K562 (cell line): ENCODE results near the gene PHB1. TPM values are rescaled to one million over a fixed set of nuclear protein-coding genes. Genes with fewer than 3 reads are reported as not detected.

ENCODE experiments used
- ATAC-seq: fragments of 200-7000 bp; cut with Tn5 transposase; 3 replicates; pipeline ENCODE4 v1.9.1; 2020; ENCODE audit warnings: moderate library complexity
- BruUV-seq: library from RNA; stranded (reverse); fragments of 400-500 nt; replicated peaks from 2 replicates; lab custom pipeline; 2021; lab: Mats Ljungman, UMichigan
- CTCF ChIA-PET: fragments of 300-600 bp; formaldehyde crosslinking; extraction: SDS; loops from one replicate; lab custom pipeline; 2021; ENCODE audit warnings: low intra/inter-chr PET ratio; lab: Yijun Ruan, JAX
- POLR2A ChIA-PET: fragments of 300-600, 350-650 bp; sonication (Branson Sonifier 250); formaldehyde crosslinking; extraction: SDS; loops from one replicate; lab custom pipeline; 2021; ENCODE audit warnings: antibody characterized with exemption, inconsistent platforms; lab: Yijun Ruan, JAX
- DNase-seq, 4 experiments: peaks; one replicate each; pipeline versions ENCODE4 v3.0.0 to v3.0.0-alpha.2; 2011 to 2018; ENCODE audit warnings: low spot score in 3 of 4, mixed read lengths in 3 of 4; ENCODE audit errors: extremely low read depth in 1 of 4
- FAIRE-seq: peaks from 2 replicates; lab custom pipeline; 2011; peaks lifted over from hg19 to GRCh38; lab: Jason Lieb, UNC
- H2AFZ ChIP-seq: 2 replicates; pipeline ENCODE4 v1.6.0; 2011; ENCODE audit warnings: low read depth, low read length, control low read depth, inconsistent platforms
- H3K27ac ChIP-seq: fragments of 200-600 bp; 3 replicates; pipeline ENCODE4 v1.8.0; 2011; ENCODE audit warnings: low read depth, mild to moderate bottlenecking, control low read depth, inconsistent platforms, low read length, moderate library complexity, mixed read lengths; ENCODE audit errors: extremely low read depth
- H3K27me3 ChIP-seq, 2 experiments: fragments of 300-600 bp in 1 of 2; 2 replicates in 1 of 2; 3 replicates in 1 of 2; pipeline versions ENCODE4 v1.6.0 to v1.8.0; 2011; ENCODE audit warnings: inconsistent platforms in 2 of 2, low read length in 2 of 2, mild to moderate bottlenecking in 1 of 2, mixed read lengths in 1 of 2, moderate library complexity in 1 of 2; ENCODE audit not compliant: control insufficient read depth in 2 of 2, insufficient read depth in 2 of 2
- H3K36me3 ChIP-seq: fragments of 300-600 bp; 3 replicates; pipeline ENCODE4 v1.8.0; 2011; ENCODE audit warnings: mild to moderate bottlenecking, low read length, inconsistent platforms; ENCODE audit not compliant: control insufficient read depth, insufficient read depth
- H3K4me1 ChIP-seq, 2 experiments: fragments of 200-600 bp in 1 of 2; replicated peaks in 1 of 2; 2 replicates in 1 of 2; 3 replicates in 1 of 2; pipeline versions ENCODE4 v1.5.1 to v1.8.0; 2011; ENCODE audit warnings: inconsistent platforms in 2 of 2, low read length in 2 of 2, mild to moderate bottlenecking in 1 of 2, mixed read lengths in 1 of 2, moderate library complexity in 1 of 2; ENCODE audit not compliant: control insufficient read depth in 2 of 2, insufficient read depth in 2 of 2
- H3K4me2 ChIP-seq: 2 replicates; pipeline ENCODE4 v1.6.1; 2011; ENCODE audit warnings: low read length, control low read depth, inconsistent platforms, mixed read lengths; ENCODE audit not compliant: insufficient read depth
- H3K4me3 ChIP-seq: fragments of 200-600 bp; sonication (generic), shearing (Covaris generic); 2 replicates; pipeline ENCODE4 v1.5.1; 2016; ENCODE audit warnings: control low read depth, inconsistent platforms
- H3K79me2 ChIP-seq: fragments of 200-600 bp; 3 replicates; pipeline ENCODE4 v1.8.0; 2011; ENCODE audit warnings: low read length, inconsistent platforms; ENCODE audit not compliant: control insufficient read depth, insufficient read depth
- H3K9ac ChIP-seq, 2 experiments: 2 replicates each; pipeline versions ENCODE4 v1.6.0 to v1.6.1; 2011; ENCODE audit warnings: low read depth in 2 of 2, low read length in 2 of 2, control low read depth in 1 of 2, inconsistent platforms in 1 of 2, mild to moderate bottlenecking in 1 of 2, mixed read lengths in 1 of 2; ENCODE audit not compliant: insufficient read depth in 1 of 2
- H3K9me1 ChIP-seq: one replicate; pipeline ENCODE4 v1.6.0; 2011; ENCODE audit warnings: inconsistent platforms, mild to moderate bottlenecking, low read length, moderate library complexity; ENCODE audit not compliant: control insufficient read depth, insufficient read depth
- H3K9me3 ChIP-seq: replicated peaks from 2 replicates; pipeline ENCODE4 v1.5.1; 2011; ENCODE audit warnings: low read depth, low read length, inconsistent platforms; ENCODE audit not compliant: control insufficient read depth, insufficient read depth
- H4K20me1 ChIP-seq: replicated peaks from 2 replicates; pipeline ENCODE4 v1.6.1; 2011; ENCODE audit warnings: low read length, inconsistent platforms, mixed read lengths; ENCODE audit not compliant: control insufficient read depth, insufficient read depth
- ARID3A ChIP-seq: IDR thresholded peaks from 2 replicates; pipeline ENCODE4 v1.6.1; 2012; ENCODE audit warnings: low read depth, low read length, improper control_type of control experiment, borderline replicate concordance
- ATF4 ChIP-seq: fragments of 450-650 bp; formaldehyde crosslinking; IDR thresholded peaks from 2 replicates; pipeline ENCODE4 v1.4.0; 2022; ENCODE audit warnings: mild to moderate bottlenecking, moderate library complexity
- ATF7 ChIP-seq: fragments of 450-650 bp; IDR thresholded peaks from 2 replicates; pipeline ENCODE4 v1.7.1; 2014; ENCODE audit warnings: mild to moderate bottlenecking, moderate library complexity
- CCNT2 ChIP-seq: IDR thresholded peaks from 2 replicates; pipeline ENCODE4 v1.6.1; 2011; ENCODE audit warnings: borderline replicate concordance, low read depth, mild to moderate bottlenecking, moderate library complexity, mixed read lengths, low read length; ENCODE audit not compliant: insufficient read length; ENCODE audit errors: extremely low read depth
- CREM ChIP-seq: IDR thresholded peaks from 2 replicates; pipeline ENCODE4 v1.6.1; 2014; ENCODE audit warnings: antibody characterized with exemption, low read depth
- ELF4 ChIP-seq: fragments of 450-650 bp; formaldehyde crosslinking; IDR thresholded peaks from 2 replicates; pipeline ENCODE4 v1.4.0; 2022; ENCODE audit warnings: missing genetic modification characterization
- FOXJ3 ChIP-seq: sonication (generic); formaldehyde crosslinking; IDR thresholded peaks from 2 replicates; pipeline ENCODE4 v1.4.0; 2020; ENCODE audit warnings: mild to moderate bottlenecking, missing genetic modification reagents
- MCM7 ChIP-seq, 2 experiments: fragments of 450-650 bp; IDR thresholded peaks; 2 replicates each; pipeline ENCODE4 v1.6.1; 2016 to 2018
- NR1H2 ChIP-seq: sonication (generic); formaldehyde crosslinking; IDR thresholded peaks from 2 replicates; pipeline ENCODE4 v1.4.0; 2020; ENCODE audit warnings: mild to moderate bottlenecking, missing genetic modification reagents
- POLR2B ChIP-seq: fragments of 450-650 bp; IDR thresholded peaks from 2 replicates; pipeline ENCODE4 v1.6.1; 2018; ENCODE audit warnings: low read depth; ENCODE audit not compliant: partially characterized antibody
- RFX7 ChIP-seq: fragments of 250-450 bp; sonication (Bioruptor Pico); IDR thresholded peaks from 2 replicates; pipeline ENCODE4 v1.5.1; 2021; ENCODE audit warnings: mild to moderate bottlenecking
- ZNF146 ChIP-seq: IDR thresholded peaks from one replicate; pipeline ENCODE4 v1.6.1; 2018; ENCODE audit warnings: missing compliant biosample characterization; ENCODE audit not compliant: unreplicated experiment
- ZNF316 ChIP-seq: fragments of 450-650 bp; IDR thresholded peaks from 2 replicates; pipeline ENCODE4 v1.6.1; 2016
- ZNF695 ChIP-seq: fragments of 450-650 bp; formaldehyde crosslinking; IDR thresholded peaks from 2 replicates; pipeline ENCODE4 v1.4.0; 2020; ENCODE audit warnings: mild to moderate bottlenecking, moderate library complexity
- WGBS: fragments of 100-300 bp; shearing (Covaris generic); methylation state at CpG from one replicate; pipeline ENCODE4 v1.1.6; 2016; ENCODE audit warnings: low coverage, mixed read lengths; ENCODE audit not compliant: insufficient coverage; ENCODE audit errors: missing lambda C conversion rate; 5-methylcytosine and 5-hydroxymethylcytosine counted together
- in situ Hi-C: fragments of 300-500 bp; cut with MboI; formaldehyde crosslinking; loops from 4 replicates; pipeline ENCODE4 v1.15.0; 2018; ENCODE audit warnings: inconsistent platforms, mixed read lengths
- intact Hi-C: fragments of 100-400 bp; cut with micrococcal nuclease; formaldehyde crosslinking; loops from 2 replicates; pipeline ENCODE4 v1.14.2; 2022
- polyA plus RNA-seq, 8 experiments: library from polyadenylated mRNA; depleted of rRNA in 4 of 8; stranded (reverse) in 5 of 8; unstranded in 3 of 8; fragments of >200 nt; fragmentation: Nextera tagmentation in 2 of 8; fragmentation: Illumina TruSeq in 1 of 8; extraction: Ambion mirVana in 2 of 8; extraction: Trizol in 1 of 8; gene quantifications; 2 replicates each; pipeline versions ENCODE4 v1.2.1 to v1.2.3, GENCODE V29; 2011 to 2014; ENCODE audit warnings: inconsistent platforms in 1 of 8, missing spikeins in 1 of 8
- total RNA-seq, 7 experiments: library from RNA; depleted of rRNA in 6 of 7; stranded (reverse); fragments of >200 nt in 6 of 7; fragmentation: Illumina TruSeq in 2 of 7; extraction: Trizol in 2 of 7; gene quantifications; 2 replicates each; pipeline versions ENCODE4 v1.2.1 to v1.2.3, GENCODE V29; 2011 to 2021; ENCODE audit warnings: low replicate concordance in 1 of 7
- TF ChIP-seq, protein P1 (sequence below): fragments of 250-450 bp; sonication (Bioruptor Pico); IDR thresholded peaks from 2 replicates; pipeline ENCODE4 v1.4.0; 2020; ENCODE audit warnings: mild to moderate bottlenecking, moderate library complexity
- TF ChIP-seq, protein P2 (sequence below): sonication (generic); formaldehyde crosslinking; IDR thresholded peaks from 2 replicates; pipeline ENCODE4 v1.8.1; 2023; ENCODE audit warnings: mild to moderate bottlenecking, missing genetic modification reagents

Gene PHB1
- total and polyA plus RNA-seq, 9 of the 15 experiments (the other 6 are each of a cell fraction or from before 2014, with no cell fraction given): 191 to 818 (median 349) TPM

- no peak for TF ChIP-seq ATF4 (CRISPR knock-in tag)
- TF ChIP-seq ZNF695 (CRISPR knock-in tag): no peak
These were observed 39.4 kb upstream of the PHB1 start (continued) for GRCh38 chr17:49454050-49454449.

- in situ Hi-C loops (no loop called here), intact Hi-C loops (no loop called here)
- ATAC-seq (peak; percentile 50), FAIRE-seq (no peak), DNase-seq (no peak)
- Histone ChIP-seq H4K20me1 (no peaks in the 10 kb centered on the region), H2AFZ (no peak overlapping the region), H3K9ac (no peak overlapping the region), H3K27me3 (peaks cover 27 to 50% of the 10 kb centered on the region in 2 experiments; a peak in 4 of 5 replicates), H3K9me3 (no peaks in the 10 kb centered on the region), H3K9me1 (no peaks in the 10 kb centered on the region), H3K4me2 (no peak overlapping the region), H3K27ac (no peak overlapping the region), H3K4me3 (no peak overlapping the region), H3K36me3 (no peaks in the 10 kb centered on the region), H3K79me2 (no peaks in the 10 kb centered on the region), H3K4me1 (peaks cover 4 to 5% of the 10 kb centered on the region in 2 experiments; a peak in 3 of 5 replicates)
- POLR2A ChIA-PET: interaction anchor here (0.8 to 1.2 kb wide), 2 partner anchors 14 to 16 kb away, joined by 3 read pairs; no protein-coding TSS in a partner anchor
- WGBS: 36% methylated on average over 5 of the region's 5 CpGs
- no TSS peak for BruUV-seq
- CTCF ChIA-PET: no interaction called here
- TF ChIP-seq, protein P1, sequence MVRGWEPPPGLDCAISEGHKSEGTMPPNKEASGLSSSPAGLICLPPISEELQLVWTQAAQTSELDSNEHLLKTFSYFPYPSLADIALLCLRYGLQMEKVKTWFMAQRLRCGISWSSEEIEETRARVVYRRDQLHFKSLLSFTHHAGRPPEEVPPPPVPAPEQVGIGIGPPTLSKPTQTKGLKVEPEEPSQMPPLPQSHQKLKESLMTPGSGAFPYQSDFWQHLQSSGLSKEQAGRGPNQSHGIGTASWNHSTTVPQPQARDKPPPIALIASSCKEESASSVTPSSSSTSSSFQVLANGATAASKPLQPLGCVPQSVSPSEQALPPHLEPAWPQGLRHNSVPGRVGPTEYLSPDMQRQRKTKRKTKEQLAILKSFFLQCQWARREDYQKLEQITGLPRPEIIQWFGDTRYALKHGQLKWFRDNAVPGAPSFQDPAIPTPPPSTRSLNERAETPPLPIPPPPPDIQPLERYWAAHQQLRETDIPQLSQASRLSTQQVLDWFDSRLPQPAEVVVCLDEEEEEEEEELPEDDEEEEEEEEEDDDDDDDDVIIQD (CRISPR knock-in tag): no peak
- no peak for TF ChIP-seq ELF4 (CRISPR knock-in tag)
- TF ChIP-seq ZNF146 (CRISPR knock-in tag): no peak
- TF ChIP-seq CREM: no peak
- no peak for TF ChIP-seq NR1H2
- TF ChIP-seq ZNF316: no peak
- TF ChIP-seq MCM7 (IDR thresholded peaks at IDR 0.05): no peak
- TF ChIP-seq CCNT2: no peak
- TF ChIP-seq ATF7: no peak
- TF ChIP-seq, protein P2, sequence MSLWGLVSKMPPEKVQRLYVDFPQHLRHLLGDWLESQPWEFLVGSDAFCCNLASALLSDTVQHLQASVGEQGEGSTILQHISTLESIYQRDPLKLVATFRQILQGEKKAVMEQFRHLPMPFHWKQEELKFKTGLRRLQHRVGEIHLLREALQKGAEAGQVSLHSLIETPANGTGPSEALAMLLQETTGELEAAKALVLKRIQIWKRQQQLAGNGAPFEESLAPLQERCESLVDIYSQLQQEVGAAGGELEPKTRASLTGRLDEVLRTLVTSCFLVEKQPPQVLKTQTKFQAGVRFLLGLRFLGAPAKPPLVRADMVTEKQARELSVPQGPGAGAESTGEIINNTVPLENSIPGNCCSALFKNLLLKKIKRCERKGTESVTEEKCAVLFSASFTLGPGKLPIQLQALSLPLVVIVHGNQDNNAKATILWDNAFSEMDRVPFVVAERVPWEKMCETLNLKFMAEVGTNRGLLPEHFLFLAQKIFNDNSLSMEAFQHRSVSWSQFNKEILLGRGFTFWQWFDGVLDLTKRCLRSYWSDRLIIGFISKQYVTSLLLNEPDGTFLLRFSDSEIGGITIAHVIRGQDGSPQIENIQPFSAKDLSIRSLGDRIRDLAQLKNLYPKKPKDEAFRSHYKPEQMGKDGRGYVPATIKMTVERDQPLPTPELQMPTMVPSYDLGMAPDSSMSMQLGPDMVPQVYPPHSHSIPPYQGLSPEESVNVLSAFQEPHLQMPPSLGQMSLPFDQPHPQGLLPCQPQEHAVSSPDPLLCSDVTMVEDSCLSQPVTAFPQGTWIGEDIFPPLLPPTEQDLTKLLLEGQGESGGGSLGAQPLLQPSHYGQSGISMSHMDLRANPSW (CRISPR knock-in tag): no peak
- no peak for TF ChIP-seq POLR2B
- no peak for TF ChIP-seq ARID3A
- TF ChIP-seq FOXJ3 (CRISPR knock-in tag): no peak
- no peak for TF ChIP-seq RFX7 (CRISPR knock-in tag)
These were observed 38.0 kb upstream of the PHB1 start for GRCh38 chr17:49452661-49453060.
